GM18870 (cell line): ENCODE results near the gene CCDC60.

Experiments
- ATAC-seq: cut with Tn5 transposase; IDR thresholded peaks from one replicate; pipeline ENCODE4 v1.9.1; 2021; ENCODE audit warnings: moderate library complexity; ENCODE audit not compliant: unreplicated experiment

Gene CCDC60

GRCh38 chr12:119444462-119445044 is 110.0 kb downstream of the CCDC60 start:
- no peak for ATAC-seq

- no peak for ATAC-seq
These were observed 111.9 kb downstream of the CCDC60 start for GRCh38 chr12:119446459-119446858.

- no peak for ATAC-seq
These were observed 112.6 kb downstream of the CCDC60 start for GRCh38 chr12:119447126-119447525.

- no peak for ATAC-seq
These were observed 113.1 kb downstream of the CCDC60 start for GRCh38 chr12:119447618-119448017.

- no peak for ATAC-seq
These were observed 114.1 kb downstream of the CCDC60 start for GRCh38 chr12:119448611-119449131.

GRCh38 chr12:119450771-119451170 is 116.2 kb downstream of the CCDC60 start:
- ATAC-seq: no peak

- ATAC-seq: no peak
These were observed 122.3 kb downstream of the CCDC60 start for GRCh38 chr12:119456824-119457223.

GRCh38 chr12:119457271-119457670 is 122.7 kb downstream of the CCDC60 start:
- no peak for ATAC-seq

- no peak for ATAC-seq
These were observed 125.0 kb downstream of the CCDC60 start for GRCh38 chr12:119459481-119459880.

GRCh38 chr12:119460876-119461275 is 126.3 kb downstream of the CCDC60 start:
- no peak for ATAC-seq

GRCh38 chr12:119461636-119462214 is 127.2 kb downstream of the CCDC60 start:
- no peak for ATAC-seq

- ATAC-seq: no peak
These were observed 128.8 kb downstream of the CCDC60 start for GRCh38 chr12:119463211-119463926.

- no peak for ATAC-seq
These were observed 133.8 kb downstream of the CCDC60 start for GRCh38 chr12:119468296-119468695.

- ATAC-seq: no peak
These were observed 141.1 kb downstream of the CCDC60 start for GRCh38 chr12:119475650-119476049.

GRCh38 chr12:119476951-119477350 is 142.4 kb downstream of the CCDC60 start:
- no peak for ATAC-seq

GRCh38 chr12:119479121-119479561 is 144.6 kb downstream of the CCDC60 start:
- no peak for ATAC-seq

- ATAC-seq: no peak
These were observed 146.0 kb downstream of the CCDC60 start for GRCh38 chr12:119480551-119480950.

- ATAC-seq: no peak
These were observed 152.1 kb downstream of the CCDC60 start for GRCh38 chr12:119486599-119487154.

- no peak for ATAC-seq
These were observed 157.3 kb downstream of the CCDC60 start for GRCh38 chr12:119491814-119492213.

GRCh38 chr12:119500209-119500608 is 165.7 kb downstream of the CCDC60 start:
- no peak for ATAC-seq

- no peak for ATAC-seq
These were observed 166.5 kb downstream of the CCDC60 start for GRCh38 chr12:119501052-119501451.

GRCh38 chr12:119505001-119505400 is 170.5 kb downstream of the CCDC60 start:
- ATAC-seq: no peak
